Measurements from ENCODE around the gene ZNF423. TPM values are rescaled to one million over a fixed set of nuclear protein-coding genes. Genes with fewer than 3 reads are reported as not detected.

The ZNF423 gene
- total and polyA plus RNA-seq, 9 of the 15 experiments (the other 6 are each of a cell fraction or from before 2014, with no cell fraction given): not detected

GRCh38 chr16:49860593-49860992 is 4.7 kb upstream of the ZNF423 start:
- no peaks in the 10 kb centered on the region for H3K9me1 ChIP-seq (ENCODE audit: control insufficient read depth, insufficient read depth, low read length)
- ATAC-seq: no peak
- H3K79me2 ChIP-seq (ENCODE audit: control insufficient read depth, insufficient read depth, low read length): no peaks in the 10 kb centered on the region
- intact Hi-C loops (cut with micrococcal nuclease): no loop called here
- DNase-seq (ENCODE audit: extremely low read depth in 1 of 4, low spot score in 3 of 4): no peak
- FAIRE-seq: no peak
- no peak overlapping the region for H2AFZ ChIP-seq (ENCODE audit: low read depth, low read length)
- no peaks in the 10 kb centered on the region for H3K36me3 ChIP-seq (ENCODE audit: control insufficient read depth, insufficient read depth, low read length)
- in situ Hi-C loops (cut with MboI): no loop called here
- H4K20me1 ChIP-seq (replicated peaks; ENCODE audit: control insufficient read depth, insufficient read depth, low read length): no peaks in the 10 kb centered on the region
- H3K9me3 ChIP-seq (replicated peaks; ENCODE audit: control insufficient read depth, insufficient read depth, low read depth, low read length): no peaks in the 10 kb centered on the region
- no TSS peak for BruUV-seq (replicated peaks)
- H3K27ac ChIP-seq (ENCODE audit: extremely low read depth, low read depth, low read length): no peak overlapping the region
- POLR2A ChIA-PET: no interaction called here
- H3K4me3 ChIP-seq: no peak overlapping the region
- no peak for TF ChIP-seq JUNB (CRISPR knock-in tag; conservative IDR thresholded peaks at IDR 0.05)
- no peak for TF ChIP-seq NFXL1 (CRISPR knock-in tag; IDR thresholded peaks at IDR 0.05)
- TF ChIP-seq SMARCA5 (IDR thresholded peaks at IDR 0.05): no peak
- no peak overlapping the region for H3K4me2 ChIP-seq (ENCODE audit: insufficient read depth, low read length)
- CTCF ChIA-PET (ENCODE audit: low intra/inter-chr PET ratio): no interaction called here
- H3K9ac ChIP-seq (ENCODE audit: insufficient read depth in 1 of 2, low read depth in 2 of 2, low read length in 2 of 2): no peak overlapping the region
- 3% methylated on average over 2 of the region's 2 CpGs for WGBS (ENCODE audit: insufficient coverage, low coverage, missing lambda C conversion rate)
- H3K27me3 ChIP-seq (ENCODE audit: control insufficient read depth in 2 of 2, insufficient read depth in 2 of 2, low read length in 2 of 2): peaks cover 18 to 52% of the 10 kb centered on the region in 2 experiments; a peak in 4 of 5 replicates
- H3K4me1 ChIP-seq (replicated peaks in 1 of 2; ENCODE audit: control insufficient read depth in 2 of 2, insufficient read depth in 2 of 2, low read length in 2 of 2): peaks cover 4 to 36% of the 10 kb centered on the region in 2 experiments; a peak in 3 of 5 replicates

- POLR2A ChIA-PET: interaction anchor here (0.7 kb wide), 1 partner anchor 10 kb away, joined by 3 read pairs; no protein-coding TSS in a partner anchor
- intact Hi-C loops (cut with micrococcal nuclease): no loop called here
- DNase-seq (ENCODE audit: extremely low read depth in 1 of 4, low spot score in 3 of 4): peak in 3 of 4 experiments; percentile 39 to 45 (median 44)
Observed at GRCh38 chr16:49859125-49859811, 3.4 kb upstream of the ZNF423 start.

More at GRCh38 chr16:49859125-49859811, 3.4 kb upstream of the ZNF423 start:
- Histone ChIP-seq H4K20me1 (replicated peaks; ENCODE audit: control insufficient read depth, insufficient read depth, low read length) (no peaks in the 10 kb centered on the region), H3K27me3 (ENCODE audit: control insufficient read depth in 2 of 2, insufficient read depth in 2 of 2, low read length in 2 of 2) (peaks cover 21 to 50% of the 10 kb centered on the region in 2 experiments; a peak in 4 of 5 replicates), H3K4me3 (no peak overlapping the region), H2AFZ (ENCODE audit: low read depth, low read length) (no peak overlapping the region), H3K9ac (ENCODE audit: insufficient read depth in 1 of 2, low read depth in 2 of 2, low read length in 2 of 2) (no peak overlapping the region), H3K9me3 (replicated peaks; ENCODE audit: control insufficient read depth, insufficient read depth, low read depth, low read length) (no peaks in the 10 kb centered on the region), H3K9me1 (ENCODE audit: control insufficient read depth, insufficient read depth, low read length) (no peaks in the 10 kb centered on the region), H3K36me3 (ENCODE audit: control insufficient read depth, insufficient read depth, low read length) (no peaks in the 10 kb centered on the region), H3K4me2 (ENCODE audit: insufficient read depth, low read length) (no peak overlapping the region; the same call in 1 of the 2 replicates), H3K79me2 (ENCODE audit: control insufficient read depth, insufficient read depth, low read length) (no peaks in the 10 kb centered on the region), H3K27ac (ENCODE audit: extremely low read depth, low read depth, low read length) (no peak overlapping the region), H3K4me1 (replicated peaks in 1 of 2; ENCODE audit: control insufficient read depth in 2 of 2, insufficient read depth in 2 of 2, low read length in 2 of 2) (peaks cover 4 to 48% of the 10 kb centered on the region in 2 experiments; a peak in 3 of 5 replicates)
- no peak; the same call in 2 of the 3 replicates for ATAC-seq
- TF ChIP-seq BRCA1 (IDR thresholded peaks at IDR 0.05): no peak
- no peak for TF ChIP-seq BRCA1 (CRISPR knock-in tag; IDR thresholded peaks at IDR 0.05)
- peak; percentile 58; the same call in 1 of the 2 replicates for TF ChIP-seq EGR1 (conservative IDR thresholded peaks at IDR 0.05)
- TF ChIP-seq CXXC5 (CRISPR knock-in tag; IDR thresholded peaks at IDR 0.05): peak; percentile 9; the same call in 1 of the 2 replicates
- 4% methylated on average over 21 of the region's 30 CpGs for WGBS (ENCODE audit: insufficient coverage, low coverage, missing lambda C conversion rate)
- in situ Hi-C loops (cut with MboI): no loop called here
- BruUV-seq (replicated peaks): no TSS peak
- FAIRE-seq: no peak
- CTCF ChIA-PET (ENCODE audit: low intra/inter-chr PET ratio): no interaction called here
